Measurements from ENCODE around the gene CDK1.

DNA sequence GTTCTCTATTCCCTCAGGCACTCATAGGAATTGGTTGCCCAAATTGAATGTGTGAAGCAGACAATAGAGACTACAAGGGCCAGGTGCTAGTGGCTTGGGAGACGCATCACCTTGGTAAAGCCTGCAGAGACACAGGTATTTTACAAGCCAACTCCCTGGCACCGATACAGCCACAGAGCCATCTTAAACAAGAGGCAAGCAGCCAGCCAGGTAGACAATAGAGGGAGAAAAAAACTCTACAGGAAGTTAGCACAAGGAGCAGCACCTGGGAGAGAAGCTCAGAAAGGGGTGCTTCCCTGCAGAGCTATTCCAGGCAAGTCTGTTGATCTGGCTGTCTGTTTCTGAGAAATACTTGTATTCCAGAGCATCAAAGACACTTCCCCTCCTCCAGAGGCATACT is 43.0 kb upstream of the CDK1 start:
- TF ChIP-seq, protein P1, sequence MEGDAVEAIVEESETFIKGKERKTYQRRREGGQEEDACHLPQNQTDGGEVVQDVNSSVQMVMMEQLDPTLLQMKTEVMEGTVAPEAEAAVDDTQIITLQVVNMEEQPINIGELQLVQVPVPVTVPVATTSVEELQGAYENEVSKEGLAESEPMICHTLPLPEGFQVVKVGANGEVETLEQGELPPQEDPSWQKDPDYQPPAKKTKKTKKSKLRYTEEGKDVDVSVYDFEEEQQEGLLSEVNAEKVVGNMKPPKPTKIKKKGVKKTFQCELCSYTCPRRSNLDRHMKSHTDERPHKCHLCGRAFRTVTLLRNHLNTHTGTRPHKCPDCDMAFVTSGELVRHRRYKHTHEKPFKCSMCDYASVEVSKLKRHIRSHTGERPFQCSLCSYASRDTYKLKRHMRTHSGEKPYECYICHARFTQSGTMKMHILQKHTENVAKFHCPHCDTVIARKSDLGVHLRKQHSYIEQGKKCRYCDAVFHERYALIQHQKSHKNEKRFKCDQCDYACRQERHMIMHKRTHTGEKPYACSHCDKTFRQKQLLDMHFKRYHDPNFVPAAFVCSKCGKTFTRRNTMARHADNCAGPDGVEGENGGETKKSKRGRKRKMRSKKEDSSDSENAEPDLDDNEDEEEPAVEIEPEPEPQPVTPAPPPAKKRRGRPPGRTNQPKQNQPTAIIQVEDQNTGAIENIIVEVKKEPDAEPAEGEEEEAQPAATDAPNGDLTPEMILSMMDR (IDR thresholded peaks at IDR 0.05), result no peak
- no peak for TF ChIP-seq EP300 (IDR thresholded peaks at IDR 0.05)
